ENCODE data around the gene HYOU1. TPM values are rescaled to one million over a fixed set of nuclear protein-coding genes. Genes with fewer than 3 reads are reported as not detected.

HYOU1 gene
- total RNA-seq, 1 experiment from 2014 or later = 268 TPM

- Histone ChIP-seq H3K4me3 (ENCODE audit: low read depth in 2 of 2, low read length in 2 of 2) (peak overlapping the region; percentile 75 to 91), H3K36me3 (ENCODE audit: control insufficient read depth, insufficient read depth, low read length) (peaks cover 14% of the 10 kb centered on the region), H3K27me3 (ENCODE audit: control insufficient read depth, insufficient read depth, low read length) (no peaks in the 10 kb centered on the region), H3K4me1 (ENCODE audit: control insufficient read depth, insufficient read depth, low read length) (peaks cover 16% of the 10 kb centered on the region), H3K27ac (ENCODE audit: low read length) (peak overlapping the region; percentile 83), H3K9me3 (ENCODE audit: control insufficient read depth, insufficient read depth, low read depth, low read length) (no peaks in the 10 kb centered on the region)
- no peak for TF ChIP-seq CTCF (IDR thresholded peaks at IDR 0.05)
- TF ChIP-seq REST (IDR thresholded peaks at IDR 0.05; ENCODE audit: insufficient read depth in 1 of 2, low read depth in 2 of 2, low read length in 1 of 2) = no peak
- TF ChIP-seq POLR2AphosphoS5 (IDR thresholded peaks at IDR 0.05; ENCODE audit: low read depth, low read length) = no peak
- TF ChIP-seq TCF7L2 (IDR thresholded peaks at IDR 0.05; ENCODE audit: low read depth, low read length) = no peak
- ChIA-PET CTCF (no interaction called here), POLR2A (interaction anchor here (0.6 kb wide), 1 partner anchor 13 kb away, joined by 4 read pairs; no protein-coding TSS in a partner anchor)
- intact Hi-C loops (cut with micrococcal nuclease; ENCODE audit: unreplicated experiment) = no loop called here
- DNase-seq (ENCODE audit: low read depth, low spot score) (no peak), ATAC-seq (peak; percentile 49)
- BruUV-seq (replicated peaks) = no TSS peak
- in situ Hi-C loops (cut with HindIII; ENCODE audit: low pct_unique_long_range_greater_than_20kb, low sequenced_read_pairs) = no loop called here
Measured at GRCh38 chr11:118998388-118998717, 58.7 kb downstream of the HYOU1 start.

GRCh38 chr11:118997627-118998387, 59.2 kb downstream of the HYOU1 start, which contains the start of gene CENATAC:
Gene CENATAC (plus strand): TSS chr11:118998138. CDS start chr11:118998198, 60 bp downstream.
- Histone ChIP-seq H3K27ac (ENCODE audit: low read length) (peak within 1 kb of the TSS; percentile 83), H3K9me3 (ENCODE audit: control insufficient read depth, insufficient read depth, low read depth, low read length) (no peaks in the 10 kb centered on the region), H3K4me3 (ENCODE audit: low read depth in 2 of 2, low read length in 2 of 2) (peak within 1 kb of the TSS; percentile 75 to 91), H3K27me3 (ENCODE audit: control insufficient read depth, insufficient read depth, low read length) (no peaks in the 10 kb centered on the region), H3K4me1 (ENCODE audit: control insufficient read depth, insufficient read depth, low read length) (peaks cover 16% of the 10 kb centered on the region), H3K36me3 (ENCODE audit: control insufficient read depth, insufficient read depth, low read length) (peaks cover 14% of the 10 kb centered on the region)
- no peak for TF ChIP-seq CTCF (IDR thresholded peaks at IDR 0.05)
- TF ChIP-seq TCF7L2 (IDR thresholded peaks at IDR 0.05; ENCODE audit: low read depth, low read length) = no peak
- TF ChIP-seq REST (IDR thresholded peaks at IDR 0.05; ENCODE audit: insufficient read depth in 1 of 2, low read depth in 2 of 2, low read length in 1 of 2) = no peak
- 0 out of 2 replicates have a peak, but pooled peaks have one; percentile 40 for TF ChIP-seq SIN3A (IDR thresholded peaks at IDR 0.05; ENCODE audit: borderline replicate concordance, insufficient read depth, low read depth, low read length)
- peak; percentile 97 for TF ChIP-seq POLR2AphosphoS5 (IDR thresholded peaks at IDR 0.05; ENCODE audit: low read depth, low read length)
- CTCF ChIA-PET = interaction anchor here (0.7 to 1.0 kb wide), 2 partner anchors 9 to 208 kb away, joined by 3 to 15 read pairs; partner anchors contain the start of gene CBL
- in situ Hi-C loops (cut with HindIII; ENCODE audit: low pct_unique_long_range_greater_than_20kb, low sequenced_read_pairs) = no loop called here
- ATAC-seq (peak; percentile 99), DNase-seq (ENCODE audit: low read depth, low spot score) (no peak)
- POLR2A ChIA-PET = interaction anchor here (0.5 to 0.6 kb wide), 3 partner anchors 14 to 425 kb away, joined by 3 to 8 read pairs (median 4); partner anchors contain the start of gene ARCN1
- intact Hi-C loops (cut with micrococcal nuclease; ENCODE audit: unreplicated experiment) = no loop called here
- no TSS peak for BruUV-seq (replicated peaks)
